Smooth muscle cell (in vitro differentiated cells): ENCODE measurements around the gene ARPC2. TPM values are rescaled to one million over a fixed set of nuclear protein-coding genes. Genes with fewer than 3 reads are reported as not detected.

ENCODE experiments used
- DNase-seq: peaks from one replicate; lab custom pipeline; 2025; ENCODE audit not compliant: unreplicated experiment; lab: John Stamatoyannopoulos, UW
- H2AFZ ChIP-seq: fragments of 200-600 bp; sonication (generic); 2 replicates; pipeline ENCODE4 v1.6.0; 2016; ENCODE audit warnings: antibody characterized with exemption, low read depth, mild to moderate bottlenecking
- H3F3A ChIP-seq: fragments of 200-600 bp; sonication (generic); 2 replicates; pipeline ENCODE4 v1.6.0; 2017; ENCODE audit warnings: antibody characterized with exemption, low read depth
- H3K27ac ChIP-seq: fragments of 200-600 bp; sonication (generic); 2 replicates; pipeline ENCODE4 v1.5.1; 2016; ENCODE audit warnings: low read depth, mild to moderate bottlenecking
- H3K27me3 ChIP-seq: fragments of 200-600 bp; sonication (generic); 2 replicates; pipeline ENCODE4 v1.6.1; 2016; ENCODE audit warnings: low read depth, mild to moderate bottlenecking
- H3K36me3 ChIP-seq: fragments of 200-600 bp; sonication (generic); 2 replicates; pipeline ENCODE4 v1.5.1; 2016; ENCODE audit warnings: low read depth
- H3K4me1 ChIP-seq: fragments of 200-600 bp; sonication (generic); 2 replicates; pipeline ENCODE4 v1.5.1; 2016; ENCODE audit warnings: low read depth
- H3K4me2 ChIP-seq: fragments of 200-600 bp; sonication (generic); 2 replicates; pipeline ENCODE4 v1.6.0; 2016; ENCODE audit warnings: mild to moderate bottlenecking
- H3K4me3 ChIP-seq: fragments of 200-600 bp; sonication (generic); 2 replicates; pipeline ENCODE4 v1.5.1; 2016; ENCODE audit warnings: mild to moderate bottlenecking
- H3K79me2 ChIP-seq: fragments of 200-600 bp; sonication (generic); 2 replicates; pipeline ENCODE4 v1.6.0; 2016; ENCODE audit warnings: low read depth, mild to moderate bottlenecking
- H3K9ac ChIP-seq: fragments of 200-600 bp; sonication (generic); 2 replicates; pipeline ENCODE4 v1.6.0; 2016; ENCODE audit warnings: low read depth
- H3K9me3 ChIP-seq: fragments of 200-600 bp; sonication (generic); replicated peaks from 2 replicates; pipeline ENCODE4 v1.5.1; 2016; ENCODE audit warnings: low read depth
- H4K20me1 ChIP-seq: fragments of 200-600 bp; sonication (generic); 2 replicates; pipeline ENCODE4 v1.6.0; 2016; ENCODE audit warnings: low read depth
- CTCF ChIP-seq: fragments of 200-600 bp; sonication (generic); IDR thresholded peaks from 2 replicates; pipeline ENCODE4 v1.5.1; 2017; ENCODE audit warnings: borderline replicate concordance, mild to moderate bottlenecking, antibody characterized with exemption; ENCODE audit not compliant: insufficient read depth, poor library complexity, severe bottlenecking
- WGBS: methylation state at CpG from one replicate; pipeline ENCODE4 v1.1.7; 2016; ENCODE audit warnings: low lambda C conversion rate; 5-methylcytosine and 5-hydroxymethylcytosine counted together
- polyA plus RNA-seq: library from polyadenylated mRNA; unstranded; fragments of >200 nt; fragmentation: Nextera tagmentation; extraction: Ambion mirVana; gene quantifications from 2 replicates; pipeline ENCODE4 v1.2.1, GENCODE V29; 2016
- total RNA-seq: library from RNA; depleted of rRNA; stranded (reverse); fragments of >200 nt; gene quantifications from 2 replicates; pipeline ENCODE4 v1.2.3, GENCODE V29; 2014

The ARPC2 gene
- total and polyA plus RNA-seq, 2 experiments from 2014 or later, result 653 to 858 TPM

GRCh38 chr2:218249691-218250090 lies 32.7 kb downstream of the ARPC2 start:
- no peak overlapping the region for H3K4me3 ChIP-seq
- peak overlapping the region; percentile 19 for H3K27ac ChIP-seq
- peaks cover 26% of the 10 kb centered on the region for H3K79me2 ChIP-seq
- no peaks in the 10 kb centered on the region for H3K9me3 ChIP-seq
- H3K4me1 ChIP-seq, result no peaks in the 10 kb centered on the region
- peaks cover 44% of the 10 kb centered on the region for H3K36me3 ChIP-seq
- H2AFZ ChIP-seq, result no peak overlapping the region
- H4K20me1 ChIP-seq, result peaks cover 100% of the 10 kb centered on the region
- 98% methylated on average over 13 of the region's 13 CpGs for WGBS
- TF ChIP-seq CTCF, result no peak
- peaks cover 49% of the 10 kb centered on the region for H3F3A ChIP-seq
- H3K4me2 ChIP-seq, result no peak overlapping the region
- H3K9ac ChIP-seq, result no peak overlapping the region
- DNase-seq, result no peak
- no peaks in the 10 kb centered on the region for H3K27me3 ChIP-seq

GRCh38 chr2:218252509-218253231 lies 35.7 kb downstream of the ARPC2 start:
- no peaks in the 10 kb centered on the region for H3K9me3 ChIP-seq
- no peak for TF ChIP-seq CTCF
- H3K4me3 ChIP-seq, result no peak overlapping the region
- H3K27ac ChIP-seq, result peak overlapping the region; percentile 61
- no peak overlapping the region for H3K4me2 ChIP-seq
- H3K27me3 ChIP-seq, result no peaks in the 10 kb centered on the region
- peaks cover 42% of the 10 kb centered on the region for H3K36me3 ChIP-seq
- no peak overlapping the region for H3K9ac ChIP-seq
- no peak for DNase-seq
- peaks cover 82% of the 10 kb centered on the region for H4K20me1 ChIP-seq
- H3K79me2 ChIP-seq, result peaks cover 10% of the 10 kb centered on the region
- no peak overlapping the region for H2AFZ ChIP-seq
- peaks cover 75% of the 10 kb centered on the region for H3F3A ChIP-seq
- no peaks in the 10 kb centered on the region for H3K4me1 ChIP-seq
- 72% methylated on average over 7 of the region's 7 CpGs for WGBS

- no peak for TF ChIP-seq CTCF
- Histone ChIP-seq H3K79me2 (peaks cover 10% of the 10 kb centered on the region), H3K27me3 (no peaks in the 10 kb centered on the region), H3F3A (peaks cover 76% of the 10 kb centered on the region), H3K4me3 (no peak overlapping the region), H3K27ac (peak overlapping the region; percentile 61), H3K4me2 (no peak overlapping the region), H3K9ac (no peak overlapping the region), H2AFZ (no peak overlapping the region), H3K4me1 (peaks cover under 1% of the 10 kb centered on the region), H3K36me3 (peaks cover 38% of the 10 kb centered on the region), H4K20me1 (peaks cover 76% of the 10 kb centered on the region), H3K9me3 (no peaks in the 10 kb centered on the region)
- whole genome bisulfite sequencing, result 90% methylated on average over 5 of the region's 5 CpGs
- no peak for DNase-seq
These were observed 36.2 kb downstream of the ARPC2 start for GRCh38 chr2:218253232-218253625.

GRCh38 chr2:218255446-218255845 lies 38.5 kb downstream of the ARPC2 start:
- no peaks in the 10 kb centered on the region for H3K27me3 ChIP-seq
- TF ChIP-seq CTCF, result no peak
- no peak for DNase-seq
- no peak overlapping the region for H2AFZ ChIP-seq
- no peak overlapping the region for H3K4me3 ChIP-seq
- H3F3A ChIP-seq, result peaks cover 77% of the 10 kb centered on the region
- H3K36me3 ChIP-seq, result peaks cover 24% of the 10 kb centered on the region
- peaks cover 59% of the 10 kb centered on the region for H4K20me1 ChIP-seq
- peaks cover 12% of the 10 kb centered on the region for H3K4me1 ChIP-seq
- peaks cover 2% of the 10 kb centered on the region for H3K79me2 ChIP-seq
- H3K4me2 ChIP-seq, result no peak overlapping the region
- H3K9ac ChIP-seq, result no peak overlapping the region
- no peaks in the 10 kb centered on the region for H3K9me3 ChIP-seq
- 75% methylated on average over 6 of the region's 6 CpGs for WGBS
- H3K27ac ChIP-seq, result peak overlapping the region; percentile 61
